HepG2 (cell line): ENCODE data around the gene TNFRSF9. TPM values are rescaled to one million over a fixed set of nuclear protein-coding genes. Genes with fewer than 3 reads are reported as not detected.

Experiments
- ATAC-seq: fragments of 200-7000 bp; cut with Tn5 transposase; 3 replicates; pipeline ENCODE4 v1.9.1; 2020; ENCODE audit warnings: mild to moderate bottlenecking, moderate library complexity
- Bru-seq: library from RNA; stranded (reverse); fragments of 400-500 nt; gene quantifications from one replicate; lab custom pipeline; 2021; lab: Mats Ljungman, UMichigan
- BruChase-seq, 2 experiments: library from RNA; stranded (reverse); fragments of 400-500 nt; gene quantifications; one replicate each; lab custom pipeline; 2021; lab: Mats Ljungman, UMichigan
- BruUV-seq: library from RNA; stranded (reverse); fragments of 400-500 nt; replicated peaks from 2 replicates; lab custom pipeline; 2021; lab: Mats Ljungman, UMichigan
- CTCF ChIA-PET: fragments of 300-600 bp; formaldehyde crosslinking; extraction: SDS; loops from one replicate; lab custom pipeline; 2021; ENCODE audit warnings: low total read pairs, inconsistent platforms, low intra/inter-chr PET ratio; lab: Yijun Ruan, JAX
- POLR2A ChIA-PET: fragments of 350-600 bp; sonication (Branson Sonifier 250); formaldehyde crosslinking; loops from one replicate; lab custom pipeline; 2020; ENCODE audit warnings: antibody characterized with exemption, inconsistent platforms; lab: Yijun Ruan, JAX
- DNase-seq: peaks from one replicate; pipeline ENCODE4 v3.0.0-alpha.2; 2015; ENCODE audit warnings: low spot score
- FAIRE-seq: peaks from 3 replicates; lab custom pipeline; 2011; peaks lifted over from hg19 to GRCh38; lab: Jason Lieb, UNC
- H2AFZ ChIP-seq: one replicate; pipeline ENCODE4 v1.6.1; 2011; ENCODE audit warnings: low read length, inconsistent platforms
- H3K27ac ChIP-seq: fragments of 300-600 bp; 3 replicates; pipeline ENCODE4 v1.8.0; 2011; ENCODE audit warnings: mixed run types, mild to moderate bottlenecking, mixed read lengths, low read length, inconsistent platforms; ENCODE audit not compliant: insufficient read depth; ENCODE audit errors: extremely low read length
- H3K27me3 ChIP-seq, 2 experiments: fragments of 200-600 bp in 1 of 2; 2 replicates in 1 of 2; 3 replicates in 1 of 2; pipeline versions ENCODE4 v1.6.0 to v1.8.0; 2011; ENCODE audit warnings: low read length in 2 of 2, mild to moderate bottlenecking in 2 of 2, moderate library complexity in 2 of 2, inconsistent platforms in 1 of 2; ENCODE audit not compliant: insufficient read depth in 2 of 2, control insufficient read depth in 1 of 2
- H3K36me3 ChIP-seq, 2 experiments: fragments of 200-600 bp in 1 of 2; replicated peaks in 1 of 2; 2 replicates in 1 of 2; 3 replicates in 1 of 2; pipeline versions ENCODE4 v1.5.1 to v1.8.0; 2011; ENCODE audit warnings: low read length in 2 of 2, inconsistent platforms in 1 of 2; ENCODE audit not compliant: insufficient read depth in 2 of 2, control insufficient read depth in 1 of 2
- H3K4me1 ChIP-seq: 2 replicates; pipeline ENCODE4 v1.5.1; 2012; ENCODE audit warnings: low read length, inconsistent platforms; ENCODE audit not compliant: insufficient read depth
- H3K4me2 ChIP-seq: 2 replicates; pipeline ENCODE4 v1.6.0; 2011; ENCODE audit warnings: low read depth, low read length, inconsistent platforms
- H3K4me3 ChIP-seq, 3 experiments: fragments of 200-600 bp in 1 of 3; sonication (generic), shearing (Covaris generic) in 1 of 3; replicated peaks in 1 of 3; 2 replicates each; pipeline ENCODE4 v1.5.1; 2011 to 2016; ENCODE audit warnings: low read length in 3 of 3, inconsistent platforms in 2 of 3, low read depth in 2 of 3, mild to moderate bottlenecking in 2 of 3, control low read depth in 1 of 3, mixed read lengths in 1 of 3; ENCODE audit not compliant: insufficient read depth in 1 of 3
- H3K79me2 ChIP-seq: one replicate; pipeline ENCODE4 v1.6.1; 2011; ENCODE audit warnings: low read length, inconsistent platforms; ENCODE audit not compliant: insufficient read depth
- H3K9ac ChIP-seq: 2 replicates; pipeline ENCODE4 v1.6.0; 2011; ENCODE audit warnings: mild to moderate bottlenecking, low read depth, low read length, inconsistent platforms; ENCODE audit not compliant: insufficient read depth
- H3K9me3 ChIP-seq: 2 replicates; pipeline ENCODE4 v1.5.1; 2012; ENCODE audit warnings: mild to moderate bottlenecking, low read length
- H4K20me1 ChIP-seq: 2 replicates; pipeline ENCODE4 v1.6.0; 2011; ENCODE audit warnings: inconsistent platforms, mild to moderate bottlenecking, low read length, moderate library complexity; ENCODE audit not compliant: insufficient read depth
- FOSL2 ChIP-seq: sonication (generic); formaldehyde crosslinking; IDR thresholded peaks from 2 replicates; pipeline ENCODE4 v1.4.0; 2020; ENCODE audit warnings: missing genetic modification reagents
- ZNF124 ChIP-seq: sonication (generic); formaldehyde crosslinking; IDR thresholded peaks from 2 replicates; pipeline ENCODE4 v1.4.0; 2020; ENCODE audit warnings: missing genetic modification reagents
- WGBS: methylation state at CpG from one replicate; pipeline ENCODE4 v1.1.6; 2017; ENCODE audit warnings: low lambda C conversion rate; 5-methylcytosine and 5-hydroxymethylcytosine counted together
- in situ Hi-C: cut with HindIII; loops from 2 replicates; pipeline ENCODE4 v1.10.0; 2017; ENCODE audit warnings: low pct_unique_long_range_greater_than_20kb; ENCODE audit not compliant: extremely low pct_ligation_motif_present
- intact Hi-C: fragments of 100-400 bp; cut with micrococcal nuclease; formaldehyde crosslinking; loops from one replicate; pipeline ENCODE4 v1.10.0; 2022; ENCODE audit not compliant: unreplicated experiment
- long read RNA-seq, 2 experiments: library from RNA in 1 of 2; library from polyadenylated mRNA in 1 of 2; stranded (forward) in 1 of 2; unstranded in 1 of 2; transcript quantifications; one replicate each; pipeline ENCODE4 v2.0.0, GENCODE V29; 2019 to 2022
- polyA minus RNA-seq, 3 experiments: library from RNA; depleted of rRNA, polyadenylated mRNA; stranded (reverse); fragments of >200 nt; gene quantifications; 2 replicates each; pipeline ENCODE4 v1.2.3, GENCODE V29; 2011; ENCODE audit warnings: low replicate concordance in 1 of 3
- polyA plus RNA-seq, 8 experiments: library from polyadenylated mRNA; depleted of rRNA in 3 of 8; stranded (reverse) in 7 of 8; unstranded in 1 of 8; fragments of >200 nt; fragmentation: Illumina TruSeq in 4 of 8; extraction: Trizol in 4 of 8; gene quantifications; 2 replicates each; pipeline versions ENCODE4 v1.2.1 to v1.2.3, GENCODE V29; 2011 to 2016; ENCODE audit warnings: low read depth in 4 of 8, missing spikeins in 1 of 8, mixed read lengths in 1 of 8; ENCODE audit not compliant: insufficient read depth in 1 of 8
- total RNA-seq, 5 experiments: library from RNA; depleted of rRNA; stranded (reverse); fragments of >200 nt; fragmentation: Illumina TruSeq; extraction: Trizol; gene quantifications; 2 replicates each; pipeline ENCODE4 v1.2.3, GENCODE V29; 2016; ENCODE audit warnings: low read depth in 1 of 5

TNFRSF9 gene
- total RNA-seq (2016; rRNA removed; fragmentation: Illumina TruSeq; extraction: Trizol), result 0.07 TPM in 2 replicates
- total RNA-seq (2016; cell fraction: cytosol; rRNA removed; fragmentation: Illumina TruSeq; extraction: Trizol; ENCODE audit: low read depth), result not detected in 2 replicates
- total RNA-seq (2016; cell fraction: insoluble cytoplasmic fraction; rRNA removed; fragmentation: Illumina TruSeq; extraction: Trizol), result 0.11 and 0.12 TPM in 2 replicates
- 0.03 and 0.15 TPM in 2 replicates for total RNA-seq (2016; cell fraction: membrane; rRNA removed; fragmentation: Illumina TruSeq; extraction: Trizol)
- total RNA-seq (2016; cell fraction: nucleus; rRNA removed; fragmentation: Illumina TruSeq; extraction: Trizol), result not detected in 2 replicates
- polyA plus RNA-seq (2011; rRNA removed), result not detected in 2 replicates
- 0.03 TPM in 1 of 2 replicates, not detected in the other for polyA plus RNA-seq (2011; cell fraction: cytosol; rRNA removed)
- polyA plus RNA-seq (2011; cell fraction: nucleus; rRNA removed), result not detected in 2 replicates
- not detected in 2 replicates for polyA plus RNA-seq (2012)
- not detected in 2 replicates for polyA plus RNA-seq (2016; cell fraction: cytosol; fragmentation: Illumina TruSeq; extraction: Trizol; ENCODE audit: low read depth)
- 0.16 TPM in 1 of 2 replicates, not detected in the other for polyA plus RNA-seq (2016; cell fraction: insoluble cytoplasmic fraction; fragmentation: Illumina TruSeq; extraction: Trizol; ENCODE audit: low read depth)
- 0.05 TPM in 1 of 2 replicates, not detected in the other for polyA plus RNA-seq (2016; cell fraction: membrane; fragmentation: Illumina TruSeq; extraction: Trizol; ENCODE audit: low read depth)
- polyA plus RNA-seq (2016; cell fraction: nucleus; fragmentation: Illumina TruSeq; extraction: Trizol; ENCODE audit: insufficient read depth, low read depth), result 0.07 TPM in 1 of 2 replicates, not detected in the other
- 1.3 TPM in 1 of 2 replicates, not detected in the other for polyA minus RNA-seq (2011; rRNA and poly(A)+ RNA removed; ENCODE audit: low replicate concordance)
- polyA minus RNA-seq (2011; cell fraction: cytosol; rRNA and poly(A)+ RNA removed), result not detected in 2 replicates
- not detected in 2 replicates for polyA minus RNA-seq (2011; cell fraction: nucleus; rRNA and poly(A)+ RNA removed)
- percentile 17 among the genes with signal in this experiment for Bru-seq, nascent RNA
- BruChase-seq, experiment 1, labeled RNA remaining after a 6-hour chase, result percentile 28 among the genes with signal in this experiment
- BruChase-seq, experiment 2, labeled RNA remaining after a 2-hour chase, result percentile 20 among the genes with signal in this experiment
- long read RNA-seq, experiment 1, result 0 reads
- long read RNA-seq, experiment 2, result 0 reads

- H3K27ac ChIP-seq, result no peak within 1 kb of the TSS
- no peak for ATAC-seq
Observed at GRCh38 chr1:7940745-7941436, at the start of gene TNFRSF9. Gene TNFRSF9 (minus strand): TSS chr1:7940839. CDS start chr1:7939994, 845 bp downstream.

More at GRCh38 chr1:7940745-7941436, at the start of gene TNFRSF9:
- H4K20me1 ChIP-seq, result no peaks in the 10 kb centered on the region
- no peaks in the 10 kb centered on the region for H3K4me1 ChIP-seq
- DNase-seq, result no peak
- H2AFZ ChIP-seq, result no peak within 1 kb of the TSS
- ChIA-PET CTCF (no interaction called here), POLR2A (interaction anchor here (0.7 kb wide), 1 partner anchor 21 kb away, joined by 3 read pairs; the partner anchor contains the start of gene PARK7)
- H3K4me2 ChIP-seq, result no peak within 1 kb of the TSS
- no peak within 1 kb of the TSS for H3K9ac ChIP-seq
- no peaks in the 10 kb centered on the region for H3K79me2 ChIP-seq
- in situ Hi-C loops, result no loop called here
- no TSS peak for BruUV-seq
- TF ChIP-seq FOSL2 (CRISPR knock-in tag) (peak; percentile 40), ZNF124 (CRISPR knock-in tag) (no peak)
- no peak for FAIRE-seq
- no peak within 1 kb of the TSS for H3K4me3 ChIP-seq
- H3K9me3 ChIP-seq, result no peaks in the 10 kb centered on the region
- peaks cover 6 to 58% of the 10 kb centered on the region in 2 experiments; a peak in 4 of 5 replicates for H3K27me3 ChIP-seq
- WGBS, result 23% methylated on average over 14 of the region's 14 CpGs
- intact Hi-C loops, result no loop called here
- no peaks in the 10 kb centered on the region for H3K36me3 ChIP-seq
